GM20000 (cell line): Measurements from ENCODE around the gene CCDC27.

ENCODE experiments used
- DNase-seq: peaks from one replicate; pipeline ENCODE4 v3.0.0; 2012; ENCODE audit warnings: low spot score
- CTCF ChIP-seq: IDR thresholded peaks from 2 replicates; pipeline ENCODE4 v1.5.1; 2012; ENCODE audit warnings: mild to moderate bottlenecking, control low read depth; ENCODE audit errors: extremely low read depth, missing control alignments

Gene CCDC27

GRCh38 chr1:3787745-3788605 lies 35.7 kb downstream of the CCDC27 start:
- TF ChIP-seq CTCF: no peak
- DNase-seq: no peak

GRCh38 chr1:3788756-3789420 lies 36.6 kb downstream of the CCDC27 start:
- no peak for DNase-seq
- TF ChIP-seq CTCF: no peak

- TF ChIP-seq CTCF: no peak
- DNase-seq: no peak
Observed at GRCh38 chr1:3789421-3790300, 37.4 kb downstream of the CCDC27 start.

GRCh38 chr1:3790500-3790923 lies 38.3 kb downstream of the CCDC27 start:
- no peak for DNase-seq
- TF ChIP-seq CTCF: no peak

- no peak for DNase-seq
- no peak for TF ChIP-seq CTCF
Observed at GRCh38 chr1:3790952-3791351, 38.7 kb downstream of the CCDC27 start.

GRCh38 chr1:3795453-3796214 lies 43.4 kb downstream of the CCDC27 start:
- no peak for TF ChIP-seq CTCF
- no peak for DNase-seq
